B cell (primary cell): ENCODE measurements around the gene ELMO1. TPM values are rescaled to one million over a fixed set of nuclear protein-coding genes. Genes with fewer than 3 reads are reported as not detected.

ENCODE experiments used
- ATAC-seq: fragments of 200-7000 bp; cut with Tn5 transposase; one replicate; pipeline ENCODE4 v1.10.0; 2021; ENCODE audit warnings: low read depth, mild to moderate bottlenecking, moderate number of reproducible peaks, moderate library complexity
- CTCF ChIA-PET: fragments of 350-600 bp; sonication (Branson Sonifier 250); formaldehyde crosslinking; loops from one replicate; lab custom pipeline; 2021; ENCODE audit warnings: antibody characterized with exemption, inconsistent platforms; lab: Charles Lee
- POLR2A ChIA-PET: fragments of 350-600 bp; sonication (Branson Sonifier 250); formaldehyde crosslinking; loops from one replicate; lab custom pipeline; 2021; ENCODE audit warnings: antibody characterized with exemption; lab: Charles Lee
- DNase-seq: peaks from one replicate; pipeline ENCODE4 v3.0.0; 2013
- H2AFZ ChIP-seq: 2 replicates; pipeline ENCODE4 v1.6.1; 2012; ENCODE audit warnings: mild to moderate bottlenecking, low read depth, low read length; ENCODE audit not compliant: insufficient read depth, poor library complexity, severe bottlenecking
- H3K27ac ChIP-seq, 2 donors: 1 replicate in 1 of 2; 2 replicates in 1 of 2; pipeline ENCODE4 v1.5.1; 2012 to 2013; ENCODE audit warnings: low read length in 2 of 2, mild to moderate bottlenecking in 2 of 2, moderate library complexity in 1 of 2
- H3K27me3 ChIP-seq, 4 experiments: fragments of 200-600 bp in 1 of 4; sonication (generic) in 1 of 4; replicated peaks in 1 of 4; 1 replicate in 2 of 4; 2 replicates in 2 of 4; pipeline versions ENCODE4 v1.6.1 to v1.7.0; 2013 to 2016; ENCODE audit warnings: low read length in 3 of 4, mild to moderate bottlenecking in 2 of 4, mixed read lengths in 1 of 4, moderate library complexity in 1 of 4; ENCODE audit not compliant: insufficient read depth in 4 of 4, control insufficient read depth in 3 of 4; ENCODE audit errors: control extremely low read depth in 1 of 4
- H3K36me3 ChIP-seq, 2 experiments: replicated peaks in 1 of 2; 1 replicate in 1 of 2; 2 replicates in 1 of 2; pipeline versions ENCODE4 v1.6.1 to v1.7.1; 2013; ENCODE audit warnings: low read length in 1 of 2; ENCODE audit not compliant: insufficient read depth in 2 of 2, control insufficient read depth in 1 of 2; ENCODE audit errors: control extremely low read depth in 1 of 2, extremely low read depth in 1 of 2
- H3K4me1 ChIP-seq, 2 donors: fragments of 200-600 bp in 1 of 2; sonication (generic) in 1 of 2; 1 replicate in 1 of 2; 2 replicates in 1 of 2; pipeline versions ENCODE4 v1.5.1 to v1.6.1; 2013 to 2017; ENCODE audit warnings: low read length in 2 of 2; ENCODE audit not compliant: control insufficient read depth in 2 of 2, insufficient read depth in 2 of 2
- H3K4me2 ChIP-seq: replicated peaks from 2 replicates; pipeline ENCODE3; 2012; ENCODE audit warnings: mild to moderate bottlenecking, low read depth, low read length; ENCODE audit not compliant: poor library complexity, severe bottlenecking
- H3K4me3 ChIP-seq, 5 experiments: fragments of 200-600 bp in 1 of 5; sonication (generic) in 1 of 5; 1 replicate in 3 of 5; 2 replicates in 2 of 5; pipeline versions ENCODE4 v1.5.1 to v1.7.0; 2011 to 2016; ENCODE audit warnings: low read length in 4 of 5, mild to moderate bottlenecking in 4 of 5, low read depth in 2 of 5, control low read depth in 1 of 5, moderate library complexity in 1 of 5; ENCODE audit not compliant: insufficient read depth in 1 of 5; ENCODE audit errors: control extremely low read depth in 1 of 5, extremely low read depth in 1 of 5
- H3K79me2 ChIP-seq: fragments of 200-600 bp; sonication (generic); one replicate; pipeline ENCODE4 v1.6.0; 2016; ENCODE audit warnings: low read length; ENCODE audit not compliant: control insufficient read depth, insufficient read depth
- H3K9ac ChIP-seq: fragments of 200-600 bp; sonication (generic); 2 replicates; pipeline ENCODE4 v1.6.1; 2017; ENCODE audit warnings: mild to moderate bottlenecking, low read length, moderate library complexity
- H3K9me3 ChIP-seq, 3 donors: one replicate each; pipeline versions ENCODE4 v1.6.1 to v1.7.1; 2013; ENCODE audit warnings: low read length in 2 of 3; ENCODE audit not compliant: control insufficient read depth in 2 of 3, insufficient read depth in 1 of 3; ENCODE audit errors: control extremely low read depth in 1 of 3
- H4K20me1 ChIP-seq: 2 replicates; pipeline ENCODE4 v1.6.0; 2012; ENCODE audit warnings: mild to moderate bottlenecking, low read length; ENCODE audit not compliant: insufficient read depth, control insufficient read depth, poor library complexity, severe bottlenecking
- H3K27ac Mint-ChIP-seq: one replicate; pipeline ENCODE4 v1.8.0; 2021; ENCODE audit warnings: mixed read lengths
- H3K27me3 Mint-ChIP-seq: one replicate; pipeline ENCODE4 v1.8.0; 2021; ENCODE audit warnings: mixed read lengths
- H3K4me1 Mint-ChIP-seq: one replicate; pipeline ENCODE4 v1.8.0; 2021; ENCODE audit warnings: mixed read lengths
- H3K4me3 Mint-ChIP-seq: one replicate; pipeline ENCODE4 v1.8.0; 2021; ENCODE audit warnings: mixed read lengths
- H3K9me3 Mint-ChIP-seq: one replicate; pipeline ENCODE4 v1.8.0; 2022; ENCODE audit warnings: mixed read lengths; ENCODE audit not compliant: insufficient read depth
- CTCF ChIP-seq: fragments of 200-600 bp; IDR thresholded peaks from one replicate; pipeline ENCODE4 v1.8.0; 2022; ENCODE audit warnings: antibody characterized with exemption, mild to moderate bottlenecking
- EZH2 ChIP-seq: IDR thresholded peaks from 2 replicates; pipeline ENCODE4 v1.6.1; 2012; ENCODE audit warnings: borderline replicate concordance, low read depth, mild to moderate bottlenecking, moderate library complexity, low read length; ENCODE audit not compliant: insufficient read depth, poor library complexity, severe bottlenecking
- WGBS: methylation state at CpG from one replicate; pipeline ENCODE4 v1.1.5; 2013; ENCODE audit warnings: missing lambda C conversion rate; ENCODE audit not compliant: insufficient coverage; 5-methylcytosine and 5-hydroxymethylcytosine counted together
- intact Hi-C: fragments of 100-400 bp; cut with micrococcal nuclease; formaldehyde crosslinking; loops from one replicate; pipeline ENCODE4 v1.10.0; 2022
- polyA plus RNA-seq: library from polyadenylated mRNA; depleted of rRNA; stranded (reverse); fragments of >200 nt; gene quantifications from 2 replicates; pipeline ENCODE4 v1.2.3, GENCODE V29; 2012
- total RNA-seq, 2 donors: library from RNA; stranded (reverse); fragments of 120-200 nt in 1 of 2; gene quantifications; 1 replicate in 1 of 2; 2 replicates in 1 of 2; pipeline versions ENCODE4 v1.2.3 to v1.2.4, GENCODE V29; 2013 to 2022

Gene ELMO1
- total and polyA plus RNA-seq, 2 donors (not counting 1 experiment from before 2014, with no cell fraction given) = 44.7 to 177 TPM

DNA sequence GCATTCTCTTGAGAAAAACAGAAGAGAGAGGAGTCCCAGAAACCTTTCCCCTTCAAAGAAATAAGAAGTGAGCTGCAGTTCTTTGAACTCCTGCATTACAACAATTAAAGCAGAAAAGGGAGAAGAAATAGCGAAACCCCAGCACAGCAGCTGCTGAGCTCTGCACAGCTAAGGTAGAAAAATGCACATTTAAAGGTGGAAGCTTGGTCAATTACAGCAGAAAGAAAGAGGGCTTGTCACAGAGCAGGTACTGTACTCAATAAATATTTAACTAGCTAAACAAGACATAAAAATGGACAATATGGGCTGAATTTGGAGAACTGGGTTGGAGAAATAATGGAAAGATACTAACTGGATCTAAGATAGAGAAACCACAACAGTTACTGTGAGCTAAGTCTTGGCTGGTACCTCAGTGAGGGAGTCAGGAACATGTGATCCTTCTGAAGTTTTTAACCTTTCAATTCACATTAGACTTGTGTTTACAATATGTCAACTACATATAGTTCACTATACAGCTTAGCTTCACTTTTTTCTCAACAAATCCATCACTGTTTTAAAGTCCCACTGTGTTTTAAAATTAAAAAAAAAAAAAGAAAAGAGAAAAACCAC is 332.5 kb downstream of the ELMO1 start:
- H3K27me3 ChIP-seq = no peaks in the 10 kb centered on the region
- no peak overlapping the region for H2AFZ ChIP-seq
- TF ChIP-seq CTCF (no peak), EZH2 (no peak)
- peaks cover 0 to 8% (median 0%) of the 10 kb centered on the region in 3 donors for H3K9me3 ChIP-seq
- intact Hi-C loops = no loop called here
- no peaks in the 10 kb centered on the region for H3K4me1 ChIP-seq
- ChIA-PET CTCF (interaction anchor here (1.0 to 1.2 kb wide), 2 partner anchors 66 to 629 kb away, joined by 4 to 6 read pairs; no protein-coding TSS in a partner anchor), POLR2A (interaction anchor here (0.7 kb wide), 1 partner anchor 54 kb away, joined by 3 read pairs; no protein-coding TSS in a partner anchor)
- ATAC-seq = no peak
- DNase-seq = no peak
- H3K9ac ChIP-seq = no peak overlapping the region
- peaks cover 24% of the 10 kb centered on the region for H3K4me1 Mint-ChIP-seq
- no peak overlapping the region for H3K4me3 Mint-ChIP-seq
- H3K9me3 Mint-ChIP-seq = no peaks in the 10 kb centered on the region
- H3K27ac Mint-ChIP-seq = no peak overlapping the region
- H4K20me1 ChIP-seq = peaks cover 36% of the 10 kb centered on the region
- no peak overlapping the region for H3K4me2 ChIP-seq
- no CpG with 5 or more reads among the region's 1 CpG for WGBS
- peaks cover 0 to 10% of the 10 kb centered on the region in 2 experiments for H3K36me3 ChIP-seq
- no peaks in the 10 kb centered on the region for H3K27me3 Mint-ChIP-seq
- H3K27ac ChIP-seq = no peak overlapping the region
- H3K4me3 ChIP-seq = no peak overlapping the region
- peaks cover 14% of the 10 kb centered on the region for H3K79me2 ChIP-seq

DNA sequence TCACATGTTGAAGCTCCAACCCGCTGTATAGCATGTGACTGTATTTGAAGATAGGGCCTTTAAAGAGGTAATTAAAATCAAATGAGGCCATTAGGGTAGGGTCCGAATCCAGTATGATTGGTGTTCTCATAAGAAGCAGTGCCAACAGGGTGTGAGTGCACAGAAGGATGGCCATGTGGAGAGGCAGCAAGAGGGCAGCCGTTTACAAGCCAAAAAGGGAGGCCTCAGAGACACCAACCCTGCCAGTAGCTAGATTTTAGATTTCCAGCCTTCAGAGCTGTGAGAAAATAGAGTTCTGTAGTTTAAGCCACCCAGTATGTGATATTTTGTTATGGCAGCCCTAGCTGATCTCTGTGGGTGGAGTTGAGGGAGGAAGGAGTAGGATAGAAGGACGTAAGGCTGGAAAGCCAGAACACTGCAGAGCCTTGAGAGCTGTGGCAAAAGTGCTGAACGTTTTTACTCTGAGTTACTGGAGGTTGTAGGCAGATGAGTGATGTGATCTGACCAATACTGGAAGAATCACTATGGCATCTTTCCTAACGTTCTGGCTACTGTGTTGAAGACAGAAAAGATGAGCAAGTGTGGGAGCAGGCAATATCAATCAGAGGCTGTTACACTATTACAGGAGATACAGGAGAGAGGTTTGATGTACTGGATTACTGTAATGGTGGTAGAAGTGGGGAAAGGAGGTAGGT is 334.9 kb downstream of the ELMO1 start:
- Histone ChIP-seq H3K4me3 (no peak overlapping the region), H3K4me1 (peaks cover 5 to 8% of the 10 kb centered on the region in 2 donors), H3K27me3 (no peaks in the 10 kb centered on the region), H4K20me1 (peaks cover 28% of the 10 kb centered on the region), H2AFZ (no peak overlapping the region), H3K4me2 (no peak overlapping the region), H3K9ac (no peak overlapping the region), H3K27ac (no peak overlapping the region), H3K9me3 (no peaks in the 10 kb centered on the region), H3K36me3 (peaks cover 0 to 10% of the 10 kb centered on the region in 2 experiments), H3K79me2 (peaks cover 18% of the 10 kb centered on the region)
- POLR2A ChIA-PET = no interaction called here
- Mint-ChIP-seq H3K27me3 (no peaks in the 10 kb centered on the region), H3K4me1 (peaks cover 41% of the 10 kb centered on the region), H3K9me3 (no peaks in the 10 kb centered on the region), H3K27ac (no peak overlapping the region), H3K4me3 (no peak overlapping the region)
- ATAC-seq (no peak), DNase-seq (no peak)
- CTCF ChIA-PET = no interaction called here
- intact Hi-C loops = no loop called here
- 100% methylated on average over 5 of the region's 6 CpGs for WGBS
- TF ChIP-seq CTCF = no peak
- no peak for TF ChIP-seq EZH2
